Neuron (in vitro differentiated cells): ENCODE measurements around the gene PDE3A.

Source experiments
- H2AFZ ChIP-seq: one replicate; pipeline ENCODE4 v1.6.1; 2013; ENCODE audit warnings: low read depth, mild to moderate bottlenecking, inconsistent platforms, low read length, moderate library complexity
- H3K27me3 ChIP-seq: one replicate; pipeline ENCODE4 v1.6.1; 2013; ENCODE audit warnings: low read length; ENCODE audit not compliant: insufficient read depth
- H3K36me3 ChIP-seq: one replicate; pipeline ENCODE4 v1.6.1; 2013; ENCODE audit warnings: low read length; ENCODE audit not compliant: insufficient read depth
- H3K4me1 ChIP-seq: one replicate; pipeline ENCODE4 v1.6.1; 2013; ENCODE audit warnings: low read length; ENCODE audit not compliant: insufficient read depth
- H3K4me3 ChIP-seq: 2 replicates; pipeline ENCODE4 v1.5.1; 2013; ENCODE audit warnings: mild to moderate bottlenecking, low read length, moderate library complexity
- H3K9me3 ChIP-seq: one replicate; pipeline ENCODE4 v1.6.1; 2013; ENCODE audit warnings: low read length

PDE3A gene

DNA sequence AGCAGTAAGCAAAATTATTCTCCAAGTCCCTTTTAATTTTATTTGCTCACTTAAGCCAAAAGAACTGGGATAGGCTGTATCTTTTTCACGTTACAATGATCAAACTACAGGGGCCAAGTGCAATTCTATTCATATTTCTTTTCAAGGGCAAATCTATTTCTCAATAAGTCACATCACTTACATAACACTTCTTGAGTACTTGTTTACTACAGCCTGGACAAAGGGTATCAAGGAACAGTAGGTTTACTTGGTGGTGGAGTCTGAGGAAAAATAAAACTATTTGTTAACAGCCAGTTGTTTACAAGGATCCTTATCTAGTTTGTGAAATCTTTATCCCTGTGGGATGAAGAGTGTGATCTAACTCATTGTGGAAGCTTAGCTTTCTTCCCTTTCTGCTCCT, 72.1 kb downstream of the PDE3A start:
- H2AFZ ChIP-seq = no peak overlapping the region

DNA sequence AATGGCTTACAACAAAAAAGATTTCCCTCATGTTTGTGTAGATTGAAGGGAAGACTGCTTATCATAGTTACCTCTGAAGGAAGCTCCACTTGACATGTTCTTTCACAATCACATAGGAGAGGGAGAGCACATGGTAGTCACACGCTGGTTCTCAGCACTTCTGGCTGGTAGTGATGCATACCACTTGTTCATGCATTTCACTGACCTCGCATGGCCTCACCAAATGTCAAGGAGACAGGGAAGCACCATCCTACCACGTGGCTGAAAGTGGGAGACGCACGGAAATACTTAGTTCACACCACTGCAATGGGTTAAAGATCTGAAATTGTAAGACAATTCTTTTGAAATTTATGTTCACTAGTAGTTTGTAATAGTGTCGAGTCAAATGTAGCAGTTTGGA, 74.0 kb downstream of the PDE3A start:
- Histone ChIP-seq H3K4me1 (no peaks in the 10 kb centered on the region), H3K9me3 (no peaks in the 10 kb centered on the region), H2AFZ (no peak overlapping the region), H3K4me3 (no peak overlapping the region), H3K27me3 (no peaks in the 10 kb centered on the region), H3K36me3 (no peaks in the 10 kb centered on the region)

More for the DNA sequence above, 72.1 kb downstream of the PDE3A start:
- H3K9me3 ChIP-seq = no peaks in the 10 kb centered on the region
- H3K4me1 ChIP-seq = peaks cover 4% of the 10 kb centered on the region
- no peaks in the 10 kb centered on the region for H3K27me3 ChIP-seq
- no peak overlapping the region for H3K4me3 ChIP-seq
- no peaks in the 10 kb centered on the region for H3K36me3 ChIP-seq

DNA sequence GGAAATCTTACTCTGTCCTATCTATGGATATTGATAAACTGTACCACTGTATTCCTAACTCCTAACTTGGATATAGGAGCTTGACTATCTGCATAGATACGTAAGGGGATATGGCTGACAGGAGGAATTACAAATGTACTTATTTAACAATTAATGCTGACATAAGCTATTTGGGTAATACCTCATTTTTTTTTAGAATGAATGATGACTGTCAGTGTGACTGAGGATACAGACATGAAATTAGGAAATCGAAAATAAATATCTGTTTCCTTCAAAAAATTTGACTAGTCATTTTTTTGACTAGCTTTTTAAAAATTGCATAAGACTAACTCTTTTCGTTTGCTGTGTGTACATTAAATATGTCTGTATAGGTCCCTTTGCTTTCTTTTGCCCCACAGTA, 74.9 kb downstream of the PDE3A start:
- Histone ChIP-seq H3K4me3 (no peak overlapping the region), H3K4me1 (no peaks in the 10 kb centered on the region), H2AFZ (no peak overlapping the region), H3K36me3 (no peaks in the 10 kb centered on the region), H3K27me3 (no peaks in the 10 kb centered on the region), H3K9me3 (no peaks in the 10 kb centered on the region)

DNA sequence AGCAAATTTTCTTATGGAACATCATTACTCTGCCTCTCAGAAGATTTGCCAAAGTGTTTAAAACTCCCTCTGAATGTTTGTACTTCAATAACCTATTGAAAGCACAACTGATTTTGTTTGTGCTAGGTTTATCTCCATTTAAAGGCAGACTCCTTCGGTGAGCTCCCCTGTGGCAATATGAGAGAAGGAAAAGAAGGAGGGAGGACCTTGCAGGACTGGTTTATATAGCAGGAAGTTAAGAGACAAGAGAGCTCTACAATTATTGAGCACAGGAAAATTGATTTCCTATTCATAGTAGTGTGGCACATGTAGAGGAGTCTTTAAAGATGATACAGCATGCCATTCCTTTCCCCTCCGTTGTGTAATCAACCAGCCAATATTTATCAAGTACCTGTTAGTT, 75.5 kb downstream of the PDE3A start:
- Histone ChIP-seq H2AFZ (no peak overlapping the region), H3K9me3 (no peaks in the 10 kb centered on the region), H3K27me3 (no peaks in the 10 kb centered on the region), H3K36me3 (no peaks in the 10 kb centered on the region), H3K4me1 (no peaks in the 10 kb centered on the region), H3K4me3 (no peak overlapping the region)

DNA sequence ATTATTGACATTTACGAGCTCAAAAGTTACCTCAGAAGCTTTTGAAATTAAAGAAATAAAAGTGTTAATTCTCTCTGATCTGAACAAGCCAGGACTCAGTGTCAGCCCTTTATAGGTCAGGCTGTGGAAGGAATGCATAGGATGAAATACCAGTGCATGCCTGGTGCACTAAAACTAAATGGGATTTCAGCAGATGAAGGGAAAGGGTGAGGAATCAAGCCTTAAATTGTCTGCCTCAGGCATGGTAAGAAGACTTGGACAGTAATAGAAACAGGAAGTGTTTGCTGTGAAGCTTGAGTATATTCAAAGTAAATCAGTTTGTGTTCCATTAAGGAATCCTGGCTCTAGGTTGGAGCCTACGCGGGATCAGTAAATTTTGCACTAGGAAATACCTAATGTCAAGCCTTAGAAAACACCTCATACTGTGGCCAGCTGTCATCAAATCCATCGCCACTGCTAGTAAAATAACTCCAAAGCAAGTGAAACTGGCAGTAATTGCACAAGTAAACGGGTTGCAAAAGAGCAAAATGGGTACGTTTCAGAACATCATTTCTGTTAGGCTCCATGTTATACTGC, 76.3 kb downstream of the PDE3A start:
- Histone ChIP-seq H2AFZ (no peak overlapping the region), H3K27me3 (no peaks in the 10 kb centered on the region), H3K4me3 (no peak overlapping the region), H3K36me3 (no peaks in the 10 kb centered on the region), H3K4me1 (no peaks in the 10 kb centered on the region), H3K9me3 (no peaks in the 10 kb centered on the region)

DNA sequence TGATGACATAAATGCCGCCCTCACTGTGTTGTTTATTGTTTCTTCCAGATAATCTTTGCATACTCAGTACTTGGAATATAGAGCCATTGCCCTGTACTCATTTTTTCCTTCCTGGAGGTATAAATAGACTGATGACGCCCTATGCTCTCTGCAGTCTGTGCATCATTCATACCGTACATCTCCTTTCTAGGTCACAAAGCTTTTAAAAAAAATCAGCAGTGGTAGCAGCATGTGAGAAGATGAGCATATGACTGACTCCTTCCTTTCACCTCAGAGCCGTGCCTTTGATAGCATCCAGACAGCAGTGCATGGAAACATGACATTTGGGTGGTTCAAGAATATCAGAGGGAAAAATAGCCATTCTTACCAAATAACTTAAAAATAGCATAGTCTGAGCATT, 77.3 kb downstream of the PDE3A start:
- no peaks in the 10 kb centered on the region for H3K9me3 ChIP-seq
- no peaks in the 10 kb centered on the region for H3K36me3 ChIP-seq
- no peak overlapping the region for H2AFZ ChIP-seq
- no peaks in the 10 kb centered on the region for H3K27me3 ChIP-seq
- no peak overlapping the region for H3K4me3 ChIP-seq
- H3K4me1 ChIP-seq = no peaks in the 10 kb centered on the region

DNA sequence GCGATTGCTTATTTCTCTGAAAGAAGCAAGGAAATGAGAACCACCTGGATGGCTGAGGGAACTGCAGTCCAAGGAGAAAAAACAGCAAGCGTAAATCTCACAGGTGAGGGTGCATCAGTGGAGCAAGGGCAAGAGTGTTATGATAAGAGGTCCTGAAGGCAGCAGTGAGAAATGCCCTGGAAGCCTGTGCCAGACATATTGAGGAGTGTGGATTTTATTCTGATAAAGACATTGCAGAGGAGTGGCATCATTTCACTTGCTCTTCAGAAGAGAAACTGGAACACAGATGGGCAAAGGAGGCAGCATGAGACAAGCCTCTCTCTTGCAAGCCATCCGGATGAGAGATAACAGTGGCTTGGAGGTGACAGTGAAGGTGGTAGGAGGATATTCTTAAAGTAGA, 78.5 kb downstream of the PDE3A start:
- Histone ChIP-seq H3K36me3 (no peaks in the 10 kb centered on the region), H3K4me1 (no peaks in the 10 kb centered on the region), H2AFZ (no peak overlapping the region), H3K4me3 (no peak overlapping the region), H3K27me3 (no peaks in the 10 kb centered on the region), H3K9me3 (no peaks in the 10 kb centered on the region)

DNA sequence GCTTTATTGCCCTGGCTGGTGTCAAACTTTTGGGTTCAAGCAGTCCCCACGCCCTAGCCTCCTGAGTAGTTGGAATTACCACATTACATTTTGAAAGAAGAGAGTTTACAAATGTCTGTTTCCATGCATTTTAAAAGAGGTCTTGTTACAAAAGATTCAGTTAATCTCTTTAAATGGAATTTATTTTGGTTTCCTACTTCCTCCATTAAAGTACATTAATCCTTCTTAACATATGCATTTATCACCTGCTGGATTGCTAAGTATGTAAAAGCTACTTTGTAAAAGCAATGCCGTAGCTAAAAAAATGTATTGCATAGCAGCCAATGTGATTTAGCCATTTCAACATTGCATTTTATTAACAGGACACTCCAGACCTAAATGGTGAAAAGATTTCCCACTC, 80.4 kb downstream of the PDE3A start:
- no peaks in the 10 kb centered on the region for H3K36me3 ChIP-seq
- H3K9me3 ChIP-seq = no peaks in the 10 kb centered on the region
- no peaks in the 10 kb centered on the region for H3K4me1 ChIP-seq
- H2AFZ ChIP-seq = no peak overlapping the region
- H3K27me3 ChIP-seq = no peaks in the 10 kb centered on the region
- H3K4me3 ChIP-seq = no peak overlapping the region

DNA sequence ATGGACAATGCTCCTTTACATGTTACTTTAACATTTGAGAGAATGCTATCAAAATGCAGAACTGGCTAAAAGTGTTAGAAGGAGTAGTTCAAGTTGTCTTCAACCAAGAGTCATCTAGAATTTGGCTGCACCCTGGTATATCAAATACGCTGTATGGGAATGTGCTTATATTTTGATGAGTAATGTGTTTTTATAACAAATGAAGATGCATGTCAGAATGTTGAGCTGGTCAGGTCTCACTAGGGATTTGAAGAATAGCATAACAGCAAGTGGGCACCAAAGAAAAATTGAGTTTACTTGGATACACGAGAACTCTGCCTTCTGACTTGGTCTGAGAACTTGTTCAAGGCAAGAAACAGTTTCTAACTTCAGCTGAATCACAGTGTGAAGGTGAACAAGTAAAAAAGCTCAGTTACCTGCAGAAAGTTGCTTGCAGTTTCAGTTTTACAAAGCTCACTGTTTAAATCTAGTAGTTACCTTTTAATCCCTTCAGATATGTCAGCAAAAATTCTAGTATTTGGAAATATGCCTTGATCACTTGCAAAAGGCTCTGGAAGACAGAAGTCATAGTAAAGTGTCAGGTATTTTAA, 82.3 kb downstream of the PDE3A start:
- Histone ChIP-seq H3K4me1 (no peaks in the 10 kb centered on the region), H3K9me3 (no peaks in the 10 kb centered on the region), H3K36me3 (no peaks in the 10 kb centered on the region), H2AFZ (no peak overlapping the region), H3K27me3 (no peaks in the 10 kb centered on the region), H3K4me3 (no peak overlapping the region)

DNA sequence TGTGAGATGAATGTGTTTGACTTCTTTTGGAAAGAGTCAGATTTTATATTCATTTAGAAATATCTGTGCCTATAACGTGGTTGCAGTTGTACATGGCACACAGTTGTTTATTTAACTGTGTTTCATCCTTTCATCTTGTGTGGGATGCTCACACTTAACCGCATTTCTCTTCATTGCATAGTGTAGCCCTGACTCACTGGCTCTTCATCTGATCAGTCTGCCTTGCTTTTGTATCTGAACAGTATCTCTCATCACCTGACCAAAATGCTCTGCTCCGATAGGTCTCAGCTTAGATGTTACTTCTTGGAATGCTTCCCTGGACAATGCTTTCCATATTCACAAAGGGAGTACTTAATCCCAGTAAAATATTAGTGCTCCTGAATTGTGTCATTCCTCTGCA, 83.4 kb downstream of the PDE3A start:
- H2AFZ ChIP-seq = no peak overlapping the region
- no peaks in the 10 kb centered on the region for H3K27me3 ChIP-seq
- no peaks in the 10 kb centered on the region for H3K9me3 ChIP-seq
- no peaks in the 10 kb centered on the region for H3K36me3 ChIP-seq
- H3K4me3 ChIP-seq = no peak overlapping the region
- H3K4me1 ChIP-seq = no peaks in the 10 kb centered on the region

DNA sequence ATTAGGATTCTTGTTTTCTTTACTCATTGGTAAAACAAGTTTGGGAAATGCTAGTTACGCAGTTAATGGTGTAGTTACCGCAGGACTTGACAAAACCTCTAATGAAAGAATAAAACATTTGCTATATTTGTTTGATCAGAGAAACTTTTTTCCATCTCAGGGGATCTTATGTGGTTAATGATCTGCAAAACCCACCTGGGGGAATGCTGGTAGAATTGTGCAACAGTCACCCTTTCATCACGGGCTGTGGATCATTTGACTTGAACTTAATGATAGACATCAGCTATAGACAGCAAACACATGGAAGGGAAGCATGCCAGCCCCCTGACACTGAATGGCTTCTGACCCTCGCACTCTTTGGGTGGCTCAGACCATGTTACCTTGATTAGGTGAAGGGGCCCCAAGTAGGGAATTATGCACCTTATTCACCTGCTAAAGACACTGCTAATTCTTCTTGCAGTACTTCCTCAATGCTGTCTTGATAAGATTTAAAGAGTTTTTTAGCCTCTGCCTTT, 84.2 kb downstream of the PDE3A start:
- no peak overlapping the region for H3K4me3 ChIP-seq
- H3K9me3 ChIP-seq = no peaks in the 10 kb centered on the region
- no peaks in the 10 kb centered on the region for H3K36me3 ChIP-seq
- no peaks in the 10 kb centered on the region for H3K27me3 ChIP-seq
- no peaks in the 10 kb centered on the region for H3K4me1 ChIP-seq
- no peak overlapping the region for H2AFZ ChIP-seq

DNA sequence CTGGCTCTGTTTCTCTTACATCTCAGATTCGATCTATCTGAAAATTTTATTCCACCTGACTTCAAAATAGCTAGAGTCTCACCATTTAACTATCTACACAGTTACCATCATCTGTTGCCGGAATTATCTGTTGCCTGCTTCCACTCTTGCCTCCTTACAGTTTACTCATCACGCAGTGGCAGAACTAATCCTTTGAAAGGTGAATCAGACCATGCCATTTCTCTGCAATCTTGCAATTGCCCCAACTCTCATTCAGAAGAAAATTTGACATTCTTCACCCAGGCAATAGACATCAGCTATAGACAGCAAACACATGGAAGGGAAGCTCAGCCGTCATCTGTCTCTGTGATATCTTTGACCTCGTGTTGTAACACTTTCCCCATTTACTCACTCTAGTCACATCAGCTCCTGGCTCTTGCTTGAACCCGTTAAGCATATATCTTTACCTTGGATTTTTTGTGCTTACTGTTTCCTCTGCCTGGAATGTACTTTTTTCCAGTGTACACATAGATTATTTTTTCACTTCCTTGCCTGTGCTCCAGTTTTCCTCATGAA, 85.5 kb downstream of the PDE3A start:
- Histone ChIP-seq H3K36me3 (no peaks in the 10 kb centered on the region), H3K4me3 (no peak overlapping the region), H3K27me3 (no peaks in the 10 kb centered on the region), H3K9me3 (no peaks in the 10 kb centered on the region), H3K4me1 (no peaks in the 10 kb centered on the region), H2AFZ (no peak overlapping the region)

DNA sequence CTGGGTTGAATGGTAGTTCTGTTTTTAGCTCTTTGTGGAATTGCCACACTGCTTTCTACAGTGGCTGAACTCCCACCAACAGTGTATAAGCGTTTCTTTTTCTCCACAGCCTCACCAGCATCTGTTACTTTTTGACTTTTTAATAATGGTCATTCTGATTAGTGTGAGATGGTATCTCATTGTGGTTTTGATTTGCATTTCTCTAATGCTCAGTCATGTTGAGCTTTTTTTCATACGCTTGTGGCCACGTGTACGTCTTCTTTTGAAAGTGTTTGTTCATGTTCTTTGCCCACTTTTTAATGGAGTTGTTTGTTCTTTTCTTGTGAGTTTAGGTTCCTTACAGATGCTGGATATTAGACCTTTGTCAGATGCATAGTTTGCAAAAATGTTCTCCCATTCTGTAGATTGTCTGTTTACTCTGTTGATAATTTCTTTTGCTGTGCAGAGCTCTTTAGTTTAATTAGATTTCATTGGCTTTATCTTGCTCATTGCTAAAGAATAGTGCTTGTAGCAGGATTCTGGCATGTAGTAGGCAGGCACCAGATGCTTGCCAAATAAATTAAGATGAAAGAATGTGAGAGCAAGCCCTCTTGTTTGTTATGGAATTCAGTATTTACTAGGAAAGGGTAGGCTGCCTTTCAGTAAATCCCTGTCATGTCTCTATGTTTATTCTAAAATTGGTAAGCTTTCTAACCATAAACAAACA, 86.8 kb downstream of the PDE3A start:
- H3K27me3 ChIP-seq = no peaks in the 10 kb centered on the region
- H2AFZ ChIP-seq = no peak overlapping the region
- no peaks in the 10 kb centered on the region for H3K4me1 ChIP-seq
- no peaks in the 10 kb centered on the region for H3K36me3 ChIP-seq
- no peaks in the 10 kb centered on the region for H3K9me3 ChIP-seq
- H3K4me3 ChIP-seq = no peak overlapping the region
